Muscle of arm (tissue), 14 donors: ENCODE results near the gene KDM3B. TPM values are rescaled to one million over a fixed set of nuclear protein-coding genes. Genes with fewer than 3 reads are reported as not detected.
A peak's percentile ranks its signal among the peaks of the same experiment; 100 is the strongest.
"Not testable (repeated sequence)": the region's sequence is repeated elsewhere in the genome, so short reads cannot be mapped to it uniquely, and the experiment has no call there.

Experiments
- DNase-seq: peaks from one replicate; pipeline ENCODE4 v3.0.0-alpha.2; 2013
- long read RNA-seq, 11 donors: transcript quantifications; one replicate each; lab custom pipeline, GENCODE V29; 2026
- polyA plus RNA-seq, 12 donors: library from polyadenylated mRNA; unstranded; fragments of 120-200 nt; gene quantifications; one replicate each; pipeline ENCODE4 v1.2.1, GENCODE V29; 2013; ENCODE audit not compliant: insufficient read length in 12 of 12

The KDM3B gene, protein sequence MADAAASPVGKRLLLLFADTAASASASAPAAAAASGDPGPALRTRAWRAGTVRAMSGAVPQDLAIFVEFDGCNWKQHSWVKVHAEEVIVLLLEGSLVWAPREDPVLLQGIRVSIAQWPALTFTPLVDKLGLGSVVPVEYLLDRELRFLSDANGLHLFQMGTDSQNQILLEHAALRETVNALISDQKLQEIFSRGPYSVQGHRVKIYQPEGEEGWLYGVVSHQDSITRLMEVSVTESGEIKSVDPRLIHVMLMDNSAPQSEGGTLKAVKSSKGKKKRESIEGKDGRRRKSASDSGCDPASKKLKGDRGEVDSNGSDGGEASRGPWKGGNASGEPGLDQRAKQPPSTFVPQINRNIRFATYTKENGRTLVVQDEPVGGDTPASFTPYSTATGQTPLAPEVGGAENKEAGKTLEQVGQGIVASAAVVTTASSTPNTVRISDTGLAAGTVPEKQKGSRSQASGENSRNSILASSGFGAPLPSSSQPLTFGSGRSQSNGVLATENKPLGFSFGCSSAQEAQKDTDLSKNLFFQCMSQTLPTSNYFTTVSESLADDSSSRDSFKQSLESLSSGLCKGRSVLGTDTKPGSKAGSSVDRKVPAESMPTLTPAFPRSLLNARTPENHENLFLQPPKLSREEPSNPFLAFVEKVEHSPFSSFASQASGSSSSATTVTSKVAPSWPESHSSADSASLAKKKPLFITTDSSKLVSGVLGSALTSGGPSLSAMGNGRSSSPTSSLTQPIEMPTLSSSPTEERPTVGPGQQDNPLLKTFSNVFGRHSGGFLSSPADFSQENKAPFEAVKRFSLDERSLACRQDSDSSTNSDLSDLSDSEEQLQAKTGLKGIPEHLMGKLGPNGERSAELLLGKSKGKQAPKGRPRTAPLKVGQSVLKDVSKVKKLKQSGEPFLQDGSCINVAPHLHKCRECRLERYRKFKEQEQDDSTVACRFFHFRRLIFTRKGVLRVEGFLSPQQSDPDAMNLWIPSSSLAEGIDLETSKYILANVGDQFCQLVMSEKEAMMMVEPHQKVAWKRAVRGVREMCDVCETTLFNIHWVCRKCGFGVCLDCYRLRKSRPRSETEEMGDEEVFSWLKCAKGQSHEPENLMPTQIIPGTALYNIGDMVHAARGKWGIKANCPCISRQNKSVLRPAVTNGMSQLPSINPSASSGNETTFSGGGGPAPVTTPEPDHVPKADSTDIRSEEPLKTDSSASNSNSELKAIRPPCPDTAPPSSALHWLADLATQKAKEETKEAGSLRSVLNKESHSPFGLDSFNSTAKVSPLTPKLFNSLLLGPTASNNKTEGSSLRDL (N-terminal part only)
- polyA plus RNA-seq = 10 to 100 TPM in 11 of 12 donors, not detected in 1; 41.3 to 74.2 (median 64.8) TPM
- long read RNA-seq, donor 1, partial matches to known transcripts = 24 of 24 reads
- long read RNA-seq, donor 1, other reads (novel, unspliced or antisense) = 0 of 24 reads
- long read RNA-seq, donor 2, full-length matches to known transcripts = 5 of 18 reads
- long read RNA-seq, donor 2, partial matches to known transcripts = 13 of 18 reads
- long read RNA-seq, donor 2, other reads (novel, unspliced or antisense) = 0 of 18 reads
- long read RNA-seq, donor 3, partial matches to known transcripts = 16 of 16 reads
- long read RNA-seq, donor 3, other reads (novel, unspliced or antisense) = 0 of 16 reads
- long read RNA-seq, donor 4 = 0 reads
- long read RNA-seq, donor 5, partial matches to known transcripts = 11 of 11 reads
- long read RNA-seq, donor 5, other reads (novel, unspliced or antisense) = 0 of 11 reads
- long read RNA-seq, donor 6 = 0 reads
- long read RNA-seq, donor 7 = 0 reads
- long read RNA-seq, donor 8, partial matches to known transcripts = 6 of 7 reads
- long read RNA-seq, donor 8, other reads (novel, unspliced or antisense) = 0 of 7 reads
- long read RNA-seq, donor 9, partial matches to known transcripts = 0 of 1 reads
- long read RNA-seq, donor 9, other reads (novel, unspliced or antisense) = 0 of 1 reads
- long read RNA-seq, donor 10, full-length matches to known transcripts = 5 of 39 reads
- long read RNA-seq, donor 10, partial matches to known transcripts = 34 of 39 reads
- long read RNA-seq, donor 10, other reads (novel, unspliced or antisense) = 0 of 39 reads
- long read RNA-seq, donor 11, full-length matches to known transcripts = 2 of 2 reads
- long read RNA-seq, donor 11, partial matches to known transcripts = 0 of 2 reads
- long read RNA-seq, donor 11, other reads (novel, unspliced or antisense) = 0 of 2 reads

DNA sequence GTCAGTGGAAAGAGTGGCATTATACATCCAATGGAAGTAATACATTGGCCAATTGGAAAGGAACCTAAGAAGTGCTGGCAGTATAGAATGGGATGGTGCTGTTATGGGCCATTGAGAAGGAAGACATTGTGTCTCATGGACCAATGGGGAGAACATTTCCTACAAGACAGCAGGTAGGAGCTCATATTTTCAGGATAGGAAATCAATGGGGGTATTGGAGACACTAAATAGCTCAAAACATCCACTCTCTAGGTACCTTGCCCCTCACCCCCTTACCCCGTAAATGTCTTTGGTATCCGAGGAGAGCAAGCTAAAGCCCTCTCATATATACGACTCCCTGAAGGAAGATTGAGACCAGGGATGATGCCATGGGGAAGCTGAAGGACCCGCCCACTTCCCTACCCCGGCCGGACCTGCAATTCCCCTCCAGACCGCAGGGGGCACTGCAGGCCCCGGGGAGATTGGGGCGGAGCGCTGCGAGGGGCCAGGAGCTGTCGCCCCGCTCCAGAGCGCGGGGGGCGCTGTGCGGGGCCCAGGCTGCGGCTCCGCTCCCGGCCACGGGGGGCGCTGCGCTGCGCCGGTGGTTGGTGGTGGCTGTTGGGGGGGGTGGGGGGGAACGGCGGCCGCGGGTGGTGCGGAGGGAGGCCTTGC is at the start of gene KDM3B:
Gene KDM3B (plus strand): TSS at position 615 of the 651 bp plus-strand sequence. CDS start 111 bp downstream, outside the sequence.
- DNase-seq = peak; percentile 74

DNA sequence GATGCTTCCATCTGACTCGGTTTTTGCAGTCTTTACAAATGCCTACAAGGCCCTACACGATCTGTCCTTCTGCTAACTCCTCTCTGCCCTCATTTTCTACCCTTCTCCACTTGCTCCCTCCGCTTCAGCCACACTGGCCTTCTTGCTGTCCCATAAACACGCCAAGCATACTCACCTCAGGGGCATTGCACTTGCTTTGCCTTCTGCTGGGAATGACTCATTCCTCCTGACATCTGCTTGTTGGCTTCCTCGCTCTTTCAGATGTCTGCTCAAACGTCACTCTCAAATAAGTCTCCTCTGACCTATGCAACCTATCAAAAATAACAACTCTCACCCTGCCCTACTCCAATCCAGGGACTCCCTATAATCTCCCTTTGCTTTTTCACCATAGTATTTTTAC is 49.1 kb upstream of the KDM3B start:
- DNase-seq = no peak

DNA sequence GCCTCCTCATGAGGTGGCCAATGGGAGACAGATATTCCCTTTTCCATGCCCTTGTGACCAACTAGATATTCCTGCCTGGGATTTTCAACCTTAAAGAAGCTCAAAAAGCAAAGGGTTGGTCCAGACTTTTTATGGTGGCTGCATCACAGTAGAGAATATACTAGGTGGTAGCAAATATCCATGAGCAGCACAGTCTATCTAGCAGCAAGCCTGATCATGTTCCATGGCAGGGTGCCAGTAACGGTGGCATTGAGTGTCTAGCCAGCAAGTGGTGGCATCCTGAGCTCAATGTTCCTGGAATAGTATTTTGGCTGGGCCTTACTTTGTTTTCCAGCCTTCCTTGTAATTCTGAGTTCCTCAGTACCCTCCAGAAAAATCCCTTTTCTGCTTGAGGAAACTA is 46.7 kb upstream of the KDM3B start:
- DNase-seq = peak; percentile 14

DNA sequence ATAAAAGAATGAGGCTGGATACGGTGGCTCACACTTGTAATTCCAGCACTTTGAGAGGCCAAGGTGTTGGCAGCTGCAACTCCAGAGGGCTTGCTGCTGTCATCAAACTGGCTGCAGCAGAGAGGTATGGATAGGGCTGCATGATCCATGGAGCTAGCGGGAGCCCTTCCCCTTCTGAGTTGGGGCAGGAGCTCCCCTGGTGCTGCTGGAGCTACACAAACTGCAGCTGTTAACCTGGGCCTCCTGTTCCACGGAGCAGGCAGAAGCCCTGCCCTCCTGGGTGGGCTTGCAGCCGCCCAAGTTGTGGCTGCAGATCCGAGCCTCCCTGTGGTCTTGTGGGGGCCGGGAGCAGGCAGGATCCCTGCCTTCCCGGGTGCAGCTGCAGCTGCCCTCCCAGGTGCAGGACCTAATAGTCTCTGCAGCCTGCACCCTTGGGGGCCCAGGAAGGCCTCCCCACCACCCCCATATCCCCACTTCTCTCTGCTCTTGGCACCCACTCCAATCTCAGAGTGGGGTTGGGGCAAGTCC is 36.7 kb upstream of the KDM3B start:
- DNase-seq = no peak

DNA sequence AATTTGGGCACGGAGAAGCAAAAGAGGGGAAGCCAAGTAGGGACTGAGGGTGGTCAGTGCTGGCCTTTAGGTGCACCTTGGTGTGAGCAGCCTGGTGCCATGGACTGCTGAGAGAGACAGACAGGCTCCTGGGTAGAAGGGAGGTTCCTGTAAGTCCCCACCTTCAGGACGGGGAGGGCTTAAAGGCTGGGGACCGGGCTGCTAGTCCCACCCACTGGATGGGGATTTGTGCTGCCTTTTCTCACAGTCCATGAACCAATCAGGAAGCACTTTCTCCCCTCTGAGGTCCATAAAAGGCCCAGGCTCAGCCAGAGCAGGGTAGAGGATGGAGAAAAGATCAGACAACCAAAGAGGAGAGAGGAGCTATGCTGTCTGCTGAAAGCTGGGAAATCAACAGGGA is 36.1 kb upstream of the KDM3B start:
- DNase-seq = no peak

DNA sequence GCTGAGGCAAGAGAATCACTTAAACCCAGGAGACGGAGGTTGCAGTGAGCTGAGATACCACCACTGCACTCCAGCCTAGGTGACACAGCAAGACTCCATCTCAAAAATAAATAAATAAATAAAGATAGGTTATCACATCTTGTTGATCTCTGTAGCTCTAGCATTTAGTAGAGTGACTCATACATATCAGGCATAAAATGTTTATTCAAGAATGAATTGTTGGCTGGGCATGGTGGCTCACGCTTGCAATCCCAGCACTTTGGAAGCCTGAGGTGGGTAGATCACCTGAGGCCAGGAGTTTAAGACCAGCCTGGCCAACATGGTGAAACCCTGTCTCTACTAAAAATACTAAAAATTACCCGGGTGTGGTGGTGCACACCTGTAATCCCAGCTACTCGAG is 34.3 kb upstream of the KDM3B start:
- DNase-seq = not testable (repeated sequence)

DNA sequence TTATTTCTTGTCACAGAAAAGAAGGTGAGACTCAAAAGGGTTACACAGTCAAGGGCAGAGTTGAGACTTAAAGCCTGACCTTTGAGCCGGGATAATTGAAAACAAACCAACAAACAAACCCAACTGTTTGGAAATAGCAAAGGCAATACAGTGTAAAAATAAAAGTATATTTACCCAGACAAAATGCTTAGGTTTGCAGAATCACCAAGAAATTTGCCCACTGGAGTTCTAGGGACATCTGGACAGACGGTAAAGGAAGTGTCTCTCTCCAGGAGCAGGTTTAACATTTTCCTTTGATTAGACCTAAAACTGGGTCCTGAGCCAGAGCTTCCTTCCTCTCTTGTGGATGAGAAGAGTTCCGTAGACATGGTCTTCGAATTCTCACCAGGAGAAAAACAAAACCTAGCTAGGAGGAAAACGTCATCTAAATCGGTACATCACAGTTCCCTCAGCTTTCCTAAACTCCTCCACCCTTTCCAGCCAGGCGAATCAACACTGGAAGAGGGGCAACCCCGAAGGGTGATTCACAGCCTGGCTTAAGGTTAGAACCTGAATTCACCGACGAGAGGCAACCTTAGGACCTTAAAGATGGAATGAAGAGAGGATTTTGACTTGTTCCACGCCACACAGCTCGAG is 21.6 kb upstream of the KDM3B start:
- DNase-seq = no peak

DNA sequence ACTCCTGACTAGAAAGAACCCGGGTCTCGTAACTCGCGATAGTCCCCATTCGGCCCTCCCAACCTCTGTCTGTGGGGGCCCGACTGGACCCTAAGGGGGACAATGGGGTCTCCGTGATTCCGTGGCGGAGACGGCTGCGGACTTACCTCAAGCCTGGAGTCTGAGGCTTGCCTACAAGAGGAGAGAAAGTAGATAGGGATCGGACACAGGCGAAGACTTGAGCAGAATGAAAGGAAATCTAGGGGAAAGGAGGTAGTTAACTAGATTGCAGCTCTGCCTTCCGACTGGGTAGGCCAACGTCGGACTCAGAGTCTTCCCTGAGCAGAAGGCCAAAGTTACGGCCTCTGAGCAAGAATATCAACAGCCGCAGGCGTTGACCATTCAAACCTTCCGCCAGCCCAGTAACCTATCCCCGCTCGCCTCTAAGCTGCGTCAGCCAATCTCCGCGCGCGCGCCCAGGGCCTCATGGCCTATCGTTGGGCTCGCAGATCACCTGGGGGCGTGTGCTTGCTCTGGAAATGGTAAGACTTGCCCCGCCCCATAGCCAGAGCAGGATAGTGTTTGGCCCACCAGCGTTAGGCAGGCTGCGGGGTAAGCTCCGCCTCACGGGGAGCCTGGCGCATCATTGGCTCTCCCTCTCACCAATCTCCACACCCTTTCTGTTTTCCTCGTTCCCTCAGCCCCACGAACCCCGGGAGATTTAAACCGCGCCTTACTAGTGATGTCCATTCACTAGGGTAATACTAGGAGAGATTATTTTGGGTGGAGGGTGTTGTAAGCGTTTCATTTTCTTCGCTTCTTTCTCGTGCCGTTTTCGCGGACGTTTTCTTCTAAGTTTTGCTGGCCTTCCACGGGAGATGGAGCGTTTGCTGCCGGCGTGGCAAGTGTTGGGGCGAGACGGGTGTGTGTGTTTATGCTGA is 20.8 kb upstream of the KDM3B start, which contains the start of gene CDC25C:
Gene CDC25C (minus strand): TSS at position 356 of the 920 bp plus-strand sequence. CDS start 624 bp downstream, outside the sequence.
- peak; percentile 98 for DNase-seq

DNA sequence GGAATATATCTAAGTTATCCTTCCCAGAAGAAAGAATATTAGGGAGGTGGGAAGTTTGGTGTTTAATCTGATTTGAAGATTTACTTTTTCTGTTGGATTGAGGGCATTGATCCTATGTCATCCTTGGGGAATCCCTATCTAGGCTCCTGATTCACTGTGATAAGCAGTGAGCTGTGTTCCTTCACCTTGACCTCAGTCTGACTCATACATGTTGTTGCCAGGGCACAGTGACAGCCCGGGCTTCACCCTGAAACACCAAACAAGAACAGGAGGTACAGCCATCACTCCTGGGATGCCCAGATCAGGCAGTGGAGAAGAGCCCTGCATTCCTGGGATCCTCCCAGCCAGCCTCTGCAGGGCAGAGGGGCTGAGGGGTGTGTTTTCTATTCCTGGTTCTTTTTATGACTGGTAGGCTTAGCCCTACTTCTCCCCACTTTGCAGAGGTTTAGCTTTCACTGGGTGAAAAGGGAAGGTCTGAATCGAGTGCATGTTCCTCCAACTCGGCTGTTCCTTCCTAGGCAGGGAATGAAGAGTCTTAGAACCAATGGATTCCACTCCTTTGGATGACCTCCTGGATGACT is 17.5 kb upstream of the KDM3B start:
- DNase-seq = no peak

DNA sequence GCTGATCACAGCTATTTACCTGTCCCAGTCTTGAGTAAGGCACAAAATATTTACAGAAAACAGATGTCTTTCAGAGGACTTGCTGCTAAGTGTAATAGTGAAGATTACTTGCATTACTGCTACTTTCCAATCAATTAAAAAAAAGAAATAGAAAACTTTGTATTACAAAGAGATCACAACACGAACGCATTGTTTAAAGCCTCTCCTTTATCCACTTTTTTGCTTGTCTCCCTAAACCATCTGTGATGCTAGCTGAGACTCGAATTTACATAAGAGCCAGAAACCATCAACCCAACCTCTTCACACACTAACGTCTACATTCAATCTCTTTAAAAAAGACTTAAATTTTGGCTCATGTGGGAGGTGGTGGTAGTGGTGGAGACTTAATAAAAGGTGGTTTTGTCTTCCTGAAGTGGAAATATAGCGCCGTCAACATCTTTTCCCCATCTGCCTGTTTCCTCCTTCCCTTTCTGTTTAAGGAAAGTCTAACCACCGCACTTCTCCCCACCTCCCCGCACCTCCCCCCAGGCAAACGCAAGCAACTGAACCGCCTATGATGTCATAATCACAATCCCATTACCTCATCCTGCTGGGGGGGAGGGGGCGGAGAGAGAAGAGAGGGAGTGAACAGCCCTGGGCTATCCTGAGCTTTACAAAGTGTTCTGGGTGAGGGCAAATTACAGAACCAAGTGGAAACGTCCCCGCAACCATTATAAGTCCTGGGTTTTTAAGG is 15.4 kb upstream of the KDM3B start:
- no peak for DNase-seq

DNA sequence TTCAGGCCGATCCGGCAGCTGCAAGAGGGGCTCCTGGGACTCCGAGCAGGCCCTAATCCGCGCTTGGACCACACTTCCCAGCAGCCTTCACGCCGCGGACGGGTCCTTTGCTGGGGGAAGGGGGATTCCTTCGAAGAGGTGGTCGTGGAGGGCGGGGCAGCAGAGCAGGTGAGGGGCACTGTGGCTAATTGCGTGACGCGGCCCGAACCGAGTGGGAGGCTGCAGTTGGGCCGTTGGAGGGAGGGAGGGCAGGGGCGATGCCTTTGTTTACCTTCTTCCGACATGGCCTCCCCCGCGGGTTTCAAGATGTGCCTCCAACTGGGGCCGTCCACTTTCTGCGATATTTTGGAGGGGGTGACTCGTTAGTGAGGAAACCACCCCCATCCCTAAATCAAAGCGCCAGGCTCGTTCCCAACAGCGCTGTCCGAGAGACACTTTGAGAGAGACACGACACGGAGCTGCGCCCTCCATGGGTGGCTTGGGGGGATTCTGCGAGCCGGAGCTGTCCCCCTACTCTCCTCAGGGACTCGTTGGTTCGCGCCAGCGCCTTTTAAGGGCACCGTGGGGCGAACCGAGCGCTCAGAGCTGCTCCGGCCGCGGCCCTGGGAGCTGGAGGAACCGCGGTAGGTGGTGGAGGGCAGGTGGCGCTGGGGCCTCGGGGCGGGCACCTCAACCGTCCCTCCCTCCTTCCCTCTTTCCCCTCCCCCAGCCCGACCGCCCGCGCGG is 14.6 kb upstream of the KDM3B start, which contains the start of gene FAM53C:
Gene FAM53C (plus strand): TSS at position 582 of the 726 bp plus-strand sequence. CDS start 3,070 bp downstream, outside the sequence.
- peak; percentile 96 for DNase-seq

DNA sequence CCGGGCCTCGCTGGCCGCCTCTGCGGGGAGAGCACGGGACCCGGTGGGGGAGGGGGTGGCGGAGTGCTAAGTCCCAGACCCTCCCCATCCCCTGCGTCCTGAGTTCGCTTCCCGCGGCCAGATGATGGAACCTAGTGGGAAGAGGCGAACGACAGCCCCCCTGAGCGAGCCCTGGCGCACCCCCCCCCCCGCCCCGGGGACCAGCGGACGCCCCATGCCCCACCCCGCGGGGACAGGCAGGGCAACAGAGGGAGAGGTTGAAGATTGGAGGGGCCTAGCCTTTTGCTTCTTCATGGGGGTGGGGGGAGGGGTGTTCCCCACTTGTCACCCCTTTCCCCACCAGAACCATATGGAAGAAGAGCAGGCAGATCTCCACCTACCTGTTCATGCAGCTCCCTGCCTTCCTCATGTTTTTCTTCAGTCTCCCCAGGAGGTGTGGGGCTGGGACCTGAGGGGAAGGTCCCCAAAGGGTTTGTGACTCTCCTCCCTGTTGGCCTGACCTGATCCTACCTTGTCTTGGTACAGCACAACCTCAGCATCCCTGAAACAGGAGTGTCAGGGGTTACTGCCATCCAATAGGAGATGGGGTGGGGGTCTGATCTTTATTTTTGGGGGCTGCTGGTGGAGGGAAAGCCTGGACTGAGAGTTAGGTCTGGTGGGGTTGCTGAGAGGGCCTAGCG is 13.9 kb upstream of the KDM3B start:
- DNase-seq = no peak

DNA sequence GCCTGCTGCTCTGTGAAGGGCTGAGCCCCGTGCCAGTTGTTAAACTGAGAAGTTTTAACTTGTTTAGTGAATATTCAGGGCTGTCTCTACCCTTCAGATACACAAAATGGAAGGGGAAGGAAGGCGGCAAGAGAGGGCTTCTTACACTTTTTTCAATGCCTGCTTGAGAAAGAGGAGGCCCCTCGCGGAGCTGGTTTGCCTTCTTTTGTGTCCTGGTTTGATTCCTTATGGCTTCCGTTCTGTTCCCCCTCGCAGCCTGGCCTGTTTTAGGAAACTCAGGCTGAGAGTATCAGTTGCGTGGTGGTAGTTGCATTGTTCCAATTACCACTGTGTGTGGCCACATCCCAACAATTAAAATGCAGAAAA is 13.4 kb upstream of the KDM3B start:
- DNase-seq = peak; percentile 43

DNA sequence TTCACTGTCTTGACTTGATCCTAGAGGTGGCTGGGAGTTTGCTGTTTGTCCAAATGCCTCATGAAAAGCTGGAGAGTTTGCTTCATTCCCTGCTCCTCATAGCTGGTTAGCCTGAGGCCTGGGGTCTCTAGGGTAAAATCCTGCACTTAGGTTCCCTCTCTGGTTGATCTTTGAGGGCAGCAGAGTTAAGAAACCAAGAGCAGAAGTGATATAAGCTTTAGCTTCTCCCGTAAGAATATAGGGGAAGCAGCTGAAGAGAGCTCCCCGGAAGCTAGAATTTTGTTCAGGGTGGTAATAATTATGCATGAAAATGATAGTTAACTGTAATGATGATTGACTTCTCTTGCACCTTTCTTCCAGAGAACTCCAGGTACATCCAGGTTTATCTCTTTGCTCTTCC is 13.0 kb upstream of the KDM3B start:
- DNase-seq = no peak

DNA sequence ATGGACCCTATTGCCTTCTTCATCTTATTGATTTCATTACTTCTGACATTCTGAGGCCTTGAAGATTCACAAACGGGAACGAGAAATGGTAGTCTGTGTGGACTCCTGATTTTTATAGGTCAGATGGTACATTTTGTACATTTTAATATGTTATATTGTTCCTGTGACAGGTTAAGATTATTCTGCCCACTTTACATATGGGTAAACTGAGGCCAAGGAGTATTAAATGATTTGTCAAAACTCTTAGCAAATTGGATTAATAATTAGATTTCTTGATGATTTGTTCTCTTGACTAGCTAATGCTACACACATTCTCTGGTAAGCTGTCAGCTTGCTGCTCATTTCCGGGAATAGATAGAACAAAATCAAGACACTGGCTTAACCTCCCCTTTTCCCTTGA is 12.5 kb upstream of the KDM3B start:
- no peak for DNase-seq
